K562 (cell line): ENCODE data around the gene ALG11. TPM values are rescaled to one million over a fixed set of nuclear protein-coding genes. Genes with fewer than 3 reads are reported as not detected.

Source experiments
- ATAC-seq: fragments of 200-7000 bp; cut with Tn5 transposase; 3 replicates; pipeline ENCODE4 v1.9.1; 2020; ENCODE audit warnings: moderate library complexity
- BruUV-seq: library from RNA; stranded (reverse); fragments of 400-500 nt; replicated peaks from 2 replicates; lab custom pipeline; 2021; lab: Mats Ljungman, UMichigan
- CTCF ChIA-PET: fragments of 300-600 bp; formaldehyde crosslinking; extraction: SDS; loops from one replicate; lab custom pipeline; 2021; ENCODE audit warnings: low intra/inter-chr PET ratio; lab: Yijun Ruan, JAX
- POLR2A ChIA-PET: fragments of 300-600, 350-650 bp; sonication (Branson Sonifier 250); formaldehyde crosslinking; extraction: SDS; loops from one replicate; lab custom pipeline; 2021; ENCODE audit warnings: antibody characterized with exemption, inconsistent platforms; lab: Yijun Ruan, JAX
- DNase-seq, 4 experiments: peaks; one replicate each; pipeline versions ENCODE4 v3.0.0 to v3.0.0-alpha.2; 2011 to 2018; ENCODE audit warnings: low spot score in 3 of 4, mixed read lengths in 3 of 4; ENCODE audit errors: extremely low read depth in 1 of 4
- FAIRE-seq: peaks from 2 replicates; lab custom pipeline; 2011; peaks lifted over from hg19 to GRCh38; lab: Jason Lieb, UNC
- H2AFZ ChIP-seq: 2 replicates; pipeline ENCODE4 v1.6.0; 2011; ENCODE audit warnings: low read depth, low read length, control low read depth, inconsistent platforms
- H3K27ac ChIP-seq: fragments of 200-600 bp; 3 replicates; pipeline ENCODE4 v1.8.0; 2011; ENCODE audit warnings: low read depth, mild to moderate bottlenecking, control low read depth, inconsistent platforms, low read length, moderate library complexity, mixed read lengths; ENCODE audit errors: extremely low read depth
- H3K27me3 ChIP-seq, 2 experiments: fragments of 300-600 bp in 1 of 2; 2 replicates in 1 of 2; 3 replicates in 1 of 2; pipeline versions ENCODE4 v1.6.0 to v1.8.0; 2011; ENCODE audit warnings: inconsistent platforms in 2 of 2, low read length in 2 of 2, mild to moderate bottlenecking in 1 of 2, mixed read lengths in 1 of 2, moderate library complexity in 1 of 2; ENCODE audit not compliant: control insufficient read depth in 2 of 2, insufficient read depth in 2 of 2
- H3K36me3 ChIP-seq: fragments of 300-600 bp; 3 replicates; pipeline ENCODE4 v1.8.0; 2011; ENCODE audit warnings: mild to moderate bottlenecking, low read length, inconsistent platforms; ENCODE audit not compliant: control insufficient read depth, insufficient read depth
- H3K4me1 ChIP-seq, 2 experiments: fragments of 200-600 bp in 1 of 2; replicated peaks in 1 of 2; 2 replicates in 1 of 2; 3 replicates in 1 of 2; pipeline versions ENCODE4 v1.5.1 to v1.8.0; 2011; ENCODE audit warnings: inconsistent platforms in 2 of 2, low read length in 2 of 2, mild to moderate bottlenecking in 1 of 2, mixed read lengths in 1 of 2, moderate library complexity in 1 of 2; ENCODE audit not compliant: control insufficient read depth in 2 of 2, insufficient read depth in 2 of 2
- H3K4me2 ChIP-seq: 2 replicates; pipeline ENCODE4 v1.6.1; 2011; ENCODE audit warnings: low read length, control low read depth, inconsistent platforms, mixed read lengths; ENCODE audit not compliant: insufficient read depth
- H3K4me3 ChIP-seq: fragments of 200-600 bp; sonication (generic), shearing (Covaris generic); 2 replicates; pipeline ENCODE4 v1.5.1; 2016; ENCODE audit warnings: control low read depth, inconsistent platforms
- H3K79me2 ChIP-seq: fragments of 200-600 bp; 3 replicates; pipeline ENCODE4 v1.8.0; 2011; ENCODE audit warnings: low read length, inconsistent platforms; ENCODE audit not compliant: control insufficient read depth, insufficient read depth
- H3K9ac ChIP-seq, 2 experiments: 2 replicates each; pipeline versions ENCODE4 v1.6.0 to v1.6.1; 2011; ENCODE audit warnings: low read depth in 2 of 2, low read length in 2 of 2, control low read depth in 1 of 2, inconsistent platforms in 1 of 2, mild to moderate bottlenecking in 1 of 2, mixed read lengths in 1 of 2; ENCODE audit not compliant: insufficient read depth in 1 of 2
- H3K9me1 ChIP-seq: one replicate; pipeline ENCODE4 v1.6.0; 2011; ENCODE audit warnings: inconsistent platforms, mild to moderate bottlenecking, low read length, moderate library complexity; ENCODE audit not compliant: control insufficient read depth, insufficient read depth
- H3K9me3 ChIP-seq: replicated peaks from 2 replicates; pipeline ENCODE4 v1.5.1; 2011; ENCODE audit warnings: low read depth, low read length, inconsistent platforms; ENCODE audit not compliant: control insufficient read depth, insufficient read depth
- H4K20me1 ChIP-seq: replicated peaks from 2 replicates; pipeline ENCODE4 v1.6.1; 2011; ENCODE audit warnings: low read length, inconsistent platforms, mixed read lengths; ENCODE audit not compliant: control insufficient read depth, insufficient read depth
- BDP1 ChIP-seq: IDR thresholded peaks from 3 replicates; pipeline ENCODE4 v1.6.1; 2011; ENCODE audit not compliant: insufficient read length, insufficient read depth
- CHCHD3 ChIP-seq: fragments of 250-450 bp; sonication (Bioruptor Pico); IDR thresholded peaks from 2 replicates; pipeline ENCODE4 v2.1.2; 2022; ENCODE audit warnings: mild to moderate bottlenecking
- DACH1 ChIP-seq: fragments of 450-650 bp; IDR thresholded peaks from 2 replicates; pipeline ENCODE4 v1.6.1; 2018; ENCODE audit not compliant: partially characterized antibody
- ETV6 ChIP-seq, 3 experiments: fragments of 150-350 bp in 1 of 3; sonication (generic) in 1 of 3; formaldehyde crosslinking in 1 of 3; IDR thresholded peaks; 2 replicates each; pipeline versions ENCODE4 v1.6.1 to v1.8.0; 2014 to 2022; ENCODE audit warnings: borderline replicate concordance in 2 of 3, low read depth in 2 of 3, antibody characterized with exemption in 1 of 3, low read length in 1 of 3, mild to moderate bottlenecking in 1 of 3, missing genetic modification reagents in 1 of 3
- JUND ChIP-seq, 2 experiments: IDR thresholded peaks; 2 replicates in 1 of 2; 3 replicates in 1 of 2; pipeline ENCODE4 v1.6.1; 2011; ENCODE audit warnings: borderline replicate concordance in 2 of 2, low read depth in 2 of 2, low read length in 2 of 2, improper control_type of control experiment in 1 of 2, missing biosample characterization in 1 of 2, missing genetic modification characterization in 1 of 2, missing genetic modification reagents in 1 of 2
- NRF1 ChIP-seq, 2 experiments: fragments of 450-650 bp; IDR thresholded peaks in 1 of 2; conservative IDR thresholded peaks in 1 of 2; 2 replicates each; pipeline ENCODE4 v1.6.1; 2014; ENCODE audit warnings: mild to moderate bottlenecking in 2 of 2
- PHF8 ChIP-seq: fragments of 200-600 bp; sonication (generic); IDR thresholded peaks from 2 replicates; pipeline ENCODE4 v1.6.1; 2012; ENCODE audit warnings: mixed run types, mild to moderate bottlenecking, inconsistent platforms, low read length, moderate library complexity, borderline replicate concordance
- SMAD1 ChIP-seq: fragments of 150-350 bp; IDR thresholded peaks from 2 replicates; pipeline ENCODE4 v1.6.1; 2014; ENCODE audit warnings: low read length, low read depth; ENCODE audit not compliant: partially characterized antibody
- SMAD4 ChIP-seq: fragments of 250-450 bp; sonication (Bioruptor Pico); conservative IDR thresholded peaks from 2 replicates; pipeline ENCODE4 v1.8.0; 2021; ENCODE audit warnings: inconsistent platforms, mild to moderate bottlenecking, moderate library complexity
- TCF7L2 ChIP-seq: fragments of 150-350 bp; IDR thresholded peaks from 2 replicates; pipeline ENCODE4 v1.6.1; 2016; ENCODE audit warnings: low read depth, mild to moderate bottlenecking, low read length, moderate library complexity
- ZNF140 ChIP-seq: fragments of 250-450 bp; sonication (Bioruptor Pico); IDR thresholded peaks from 2 replicates; pipeline ENCODE4 v1.8.0; 2021; ENCODE audit warnings: moderate library complexity, mild to moderate bottlenecking, inconsistent platforms
- WGBS: fragments of 100-300 bp; shearing (Covaris generic); methylation state at CpG from one replicate; pipeline ENCODE4 v1.1.6; 2016; ENCODE audit warnings: low coverage, mixed read lengths; ENCODE audit not compliant: insufficient coverage; ENCODE audit errors: missing lambda C conversion rate; 5-methylcytosine and 5-hydroxymethylcytosine counted together
- in situ Hi-C: fragments of 300-500 bp; cut with MboI; formaldehyde crosslinking; loops from 4 replicates; pipeline ENCODE4 v1.15.0; 2018; ENCODE audit warnings: inconsistent platforms, mixed read lengths
- intact Hi-C: fragments of 100-400 bp; cut with micrococcal nuclease; formaldehyde crosslinking; loops from 2 replicates; pipeline ENCODE4 v1.14.2; 2022
- polyA plus RNA-seq, 8 experiments: library from polyadenylated mRNA; depleted of rRNA in 4 of 8; stranded (reverse) in 5 of 8; unstranded in 3 of 8; fragments of >200 nt; fragmentation: Nextera tagmentation in 2 of 8; fragmentation: Illumina TruSeq in 1 of 8; extraction: Ambion mirVana in 2 of 8; extraction: Trizol in 1 of 8; gene quantifications; 2 replicates each; pipeline versions ENCODE4 v1.2.1 to v1.2.3, GENCODE V29; 2011 to 2014; ENCODE audit warnings: inconsistent platforms in 1 of 8, missing spikeins in 1 of 8
- total RNA-seq, 7 experiments: library from RNA; depleted of rRNA in 6 of 7; stranded (reverse); fragments of >200 nt in 6 of 7; fragmentation: Illumina TruSeq in 2 of 7; extraction: Trizol in 2 of 7; gene quantifications; 2 replicates each; pipeline versions ENCODE4 v1.2.1 to v1.2.3, GENCODE V29; 2011 to 2021; ENCODE audit warnings: low replicate concordance in 1 of 7
- TF ChIP-seq, protein P1 (sequence below): fragments of 450-650 bp; conservative IDR thresholded peaks from 2 replicates; pipeline ENCODE4 v1.6.1; 2016; ENCODE audit warnings: missing genetic modification characterization, low read depth, mild to moderate bottlenecking, missing compliant biosample characterization, moderate library complexity
- TF ChIP-seq, protein P2 (sequence below): sonication (generic); formaldehyde crosslinking; IDR thresholded peaks from 2 replicates; pipeline ENCODE4 v1.8.0; 2022; ENCODE audit warnings: mild to moderate bottlenecking, missing genetic modification reagents
- TF ChIP-seq, protein P3 (sequence below): sonication (generic); formaldehyde crosslinking; IDR thresholded peaks from 2 replicates; pipeline ENCODE4 v1.8.1; 2023; ENCODE audit warnings: mild to moderate bottlenecking, missing genetic modification reagents
- TF ChIP-seq, protein P4 (sequence below): fragments of 250-450 bp; sonication (Bioruptor Pico); IDR thresholded peaks from 2 replicates; pipeline ENCODE4 v1.8.0; 2022; ENCODE audit warnings: inconsistent platforms

The ALG11 gene
- total and polyA plus RNA-seq, 9 of the 15 experiments (the other 6 are each of a cell fraction or from before 2014, with no cell fraction given), result 7.3 to 19.2 (median 16.3) TPM

DNA sequence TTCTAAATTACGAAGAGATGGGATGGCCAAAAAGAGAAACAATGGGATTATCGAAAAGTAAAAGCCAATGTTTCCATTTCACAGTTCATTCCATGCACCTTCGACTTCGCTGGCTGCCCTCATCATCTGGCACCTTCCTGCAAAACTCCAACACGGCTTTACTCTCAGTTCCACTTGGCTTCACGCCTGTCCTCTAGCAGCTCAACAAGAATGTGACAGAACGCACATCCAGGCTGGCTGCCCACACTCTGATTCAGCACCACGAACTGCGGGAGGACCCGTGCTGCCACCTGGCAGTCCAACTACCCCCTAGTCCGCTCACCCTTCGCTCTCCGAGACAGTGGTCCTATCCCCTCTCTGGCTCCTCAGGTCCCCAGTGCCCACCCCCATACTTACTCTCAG lies 12.7 kb upstream of the ALG11 start (continued):
- TF ChIP-seq ETV6 (IDR thresholded peaks at IDR 0.05; ENCODE audit: borderline replicate concordance in 1 of 2, low read depth in 2 of 2, low read length in 1 of 2), result no peak
- no peak for TF ChIP-seq ETV6 (CRISPR knock-in tag; IDR thresholded peaks at IDR 0.05; ENCODE audit: borderline replicate concordance)
- TF ChIP-seq BDP1, result no peak
- TF ChIP-seq, protein P1, sequence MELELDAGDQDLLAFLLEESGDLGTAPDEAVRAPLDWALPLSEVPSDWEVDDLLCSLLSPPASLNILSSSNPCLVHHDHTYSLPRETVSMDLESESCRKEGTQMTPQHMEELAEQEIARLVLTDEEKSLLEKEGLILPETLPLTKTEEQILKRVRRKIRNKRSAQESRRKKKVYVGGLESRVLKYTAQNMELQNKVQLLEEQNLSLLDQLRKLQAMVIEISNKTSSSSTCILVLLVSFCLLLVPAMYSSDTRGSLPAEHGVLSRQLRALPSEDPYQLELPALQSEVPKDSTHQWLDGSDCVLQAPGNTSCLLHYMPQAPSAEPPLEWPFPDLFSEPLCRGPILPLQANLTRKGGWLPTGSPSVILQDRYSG, result no peak
- TF ChIP-seq SMAD1, result no peak
- TF ChIP-seq, protein P2, sequence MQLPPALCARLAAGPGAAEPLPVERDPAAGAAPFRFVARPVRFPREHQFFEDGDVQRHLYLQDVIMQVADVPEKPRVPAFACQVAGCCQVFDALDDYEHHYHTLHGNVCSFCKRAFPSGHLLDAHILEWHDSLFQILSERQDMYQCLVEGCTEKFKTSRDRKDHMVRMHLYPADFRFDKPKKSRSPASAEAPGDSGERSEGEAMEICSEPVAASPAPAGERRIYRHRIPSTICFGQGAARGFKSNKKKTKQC (CRISPR knock-in tag), result no peak
- no peak for TF ChIP-seq CHCHD3
- TF ChIP-seq TCF7L2, result no peak
- TF ChIP-seq PHF8, result no peak

GRCh38 chr13:51999921-52000320 lies 12.3 kb upstream of the ALG11 start:
- no peak overlapping the region; the same call in 2 of the 3 replicates for H3K27ac ChIP-seq
- H3K79me2 ChIP-seq, result peaks cover 82% of the 10 kb centered on the region
- DNase-seq (no peak), FAIRE-seq (no peak), ATAC-seq (no peak)
- no TSS peak for BruUV-seq
- H3K9me3 ChIP-seq, result no peaks in the 10 kb centered on the region
- peak overlapping the region in 1 of 2 experiments; percentile 81; a peak in 2 of 4 replicates for H3K9ac ChIP-seq
- no peaks in the 10 kb centered on the region for H3K9me1 ChIP-seq
- H3K27me3 ChIP-seq, result no peaks in the 10 kb centered on the region
- no peak overlapping the region for H3K4me3 ChIP-seq
- 63% methylated on average over 1 of the region's 1 CpG for WGBS
- ChIA-PET POLR2A (interaction anchor here (0.6 to 1.5 kb wide), 3 partner anchors 13 to 25 kb away, joined by 3 to 7 read pairs (median 3); partner anchors contain the start of gene ALG11), CTCF (no interaction called here)
- intact Hi-C loops, result loop anchor here (5.0 to 10.0 kb wide), 3 partner anchors 43 to 455 kb away; partner anchors contain the start of genes CKAP2 and VPS36
- no peak overlapping the region for H2AFZ ChIP-seq
- peak overlapping the region; percentile 69; the same call in 1 of the 2 replicates for H3K4me2 ChIP-seq
- H3K36me3 ChIP-seq, result no peaks in the 10 kb centered on the region; the same call in 1 of the 3 replicates
- no peaks in the 10 kb centered on the region for H4K20me1 ChIP-seq
- in situ Hi-C loops, result no loop called here
- H3K4me1 ChIP-seq, result peaks cover 41 to 56% of the 10 kb centered on the region in 2 experiments
- TF ChIP-seq ZNF140 (no peak), NRF1 (conservative IDR thresholded peaks at IDR 0.05 in 1 of 2, IDR thresholded peaks at IDR 0.05 in 1 of 2) (no peak), DACH1 (no peak), SMAD4 (CRISPR knock-in tag) (no peak), JUND (IDR thresholded peaks at IDR 0.05; ENCODE audit: borderline replicate concordance, low read depth, low read length) (no peak), JUND (tag; IDR thresholded peaks at IDR 0.05; ENCODE audit: borderline replicate concordance, low read depth, low read length) (no peak)
- TF ChIP-seq, protein P3, sequence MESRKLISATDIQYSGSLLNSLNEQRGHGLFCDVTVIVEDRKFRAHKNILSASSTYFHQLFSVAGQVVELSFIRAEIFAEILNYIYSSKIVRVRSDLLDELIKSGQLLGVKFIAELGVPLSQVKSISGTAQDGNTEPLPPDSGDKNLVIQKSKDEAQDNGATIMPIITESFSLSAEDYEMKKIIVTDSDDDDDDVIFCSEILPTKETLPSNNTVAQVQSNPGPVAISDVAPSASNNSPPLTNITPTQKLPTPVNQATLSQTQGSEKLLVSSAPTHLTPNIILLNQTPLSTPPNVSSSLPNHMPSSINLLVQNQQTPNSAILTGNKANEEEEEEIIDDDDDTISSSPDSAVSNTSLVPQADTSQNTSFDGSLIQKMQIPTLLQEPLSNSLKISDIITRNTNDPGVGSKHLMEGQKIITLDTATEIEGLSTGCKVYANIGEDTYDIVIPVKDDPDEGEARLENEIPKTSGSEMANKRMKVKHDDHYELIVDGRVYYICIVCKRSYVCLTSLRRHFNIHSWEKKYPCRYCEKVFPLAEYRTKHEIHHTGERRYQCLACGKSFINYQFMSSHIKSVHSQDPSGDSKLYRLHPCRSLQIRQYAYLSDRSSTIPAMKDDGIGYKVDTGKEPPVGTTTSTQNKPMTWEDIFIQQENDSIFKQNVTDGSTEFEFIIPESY, result no peak
- TF ChIP-seq, protein P4, sequence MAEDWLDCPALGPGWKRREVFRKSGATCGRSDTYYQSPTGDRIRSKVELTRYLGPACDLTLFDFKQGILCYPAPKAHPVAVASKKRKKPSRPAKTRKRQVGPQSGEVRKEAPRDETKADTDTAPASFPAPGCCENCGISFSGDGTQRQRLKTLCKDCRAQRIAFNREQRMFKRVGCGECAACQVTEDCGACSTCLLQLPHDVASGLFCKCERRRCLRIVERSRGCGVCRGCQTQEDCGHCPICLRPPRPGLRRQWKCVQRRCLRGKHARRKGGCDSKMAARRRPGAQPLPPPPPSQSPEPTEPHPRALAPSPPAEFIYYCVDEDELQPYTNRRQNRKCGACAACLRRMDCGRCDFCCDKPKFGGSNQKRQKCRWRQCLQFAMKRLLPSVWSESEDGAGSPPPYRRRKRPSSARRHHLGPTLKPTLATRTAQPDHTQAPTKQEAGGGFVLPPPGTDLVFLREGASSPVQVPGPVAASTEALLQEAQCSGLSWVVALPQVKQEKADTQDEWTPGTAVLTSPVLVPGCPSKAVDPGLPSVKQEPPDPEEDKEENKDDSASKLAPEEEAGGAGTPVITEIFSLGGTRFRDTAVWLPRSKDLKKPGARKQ (CRISPR knock-in tag), result no peak
